Erythroblast (primary cell): ENCODE results near the gene CLIC4.

Source experiments
- GATA1 ChIP-seq: IDR thresholded peaks from 2 replicates; pipeline ENCODE4 v1.6.1; 2011; ENCODE audit warnings: low read depth, mild to moderate bottlenecking, control low read depth, low read length, moderate library complexity
- POLR2A ChIP-seq: IDR thresholded peaks from 2 replicates; pipeline ENCODE4 v1.6.1; 2011; ENCODE audit warnings: mild to moderate bottlenecking, low read length

DNA sequence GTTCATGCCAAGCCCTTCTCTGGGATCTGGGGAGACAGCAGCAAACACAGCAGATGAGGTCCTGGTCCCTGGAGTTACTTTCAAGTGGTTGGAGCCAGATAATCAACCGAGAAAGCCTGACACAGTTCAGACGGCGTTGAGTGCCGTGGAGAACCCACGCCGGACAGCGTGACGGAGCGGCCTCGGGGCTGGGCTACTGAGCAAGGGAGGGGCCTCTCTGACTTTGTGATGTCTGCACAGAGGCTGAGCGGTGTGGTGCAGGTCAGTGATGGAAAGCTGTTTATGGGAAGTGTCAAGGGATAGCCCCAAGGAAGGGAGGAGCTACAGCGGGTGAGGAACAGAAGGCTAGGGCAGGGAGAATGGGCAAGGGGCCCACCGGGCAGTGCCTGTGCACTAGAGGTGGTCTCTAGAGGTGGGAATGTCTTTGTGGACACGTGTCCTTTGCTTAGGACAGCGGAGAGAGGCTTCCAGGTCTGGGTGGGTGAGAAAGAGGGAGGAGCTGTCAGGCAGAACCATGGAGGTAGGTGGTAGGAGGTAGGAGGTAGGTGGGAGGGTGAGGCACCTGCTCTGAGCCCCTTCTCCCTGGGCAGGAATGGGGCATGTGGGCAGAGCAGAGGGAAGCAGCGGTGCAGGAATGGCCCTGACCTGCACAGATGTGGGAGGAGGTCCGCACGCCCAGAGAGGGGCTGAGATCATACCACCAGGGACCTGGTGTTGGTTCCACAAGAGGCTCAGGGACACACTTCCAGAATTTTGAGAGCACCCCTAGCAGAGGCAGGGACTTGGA is 122.0 kb downstream of the CLIC4 start:
- TF ChIP-seq GATA1 (no peak), POLR2A (no peak)
